SHP77 treated with DMSO at 0.1 percent for 48 hours (cell line): Measurements from ENCODE around the gene ASAP2.
"Not testable (repeated sequence)": the region's sequence is repeated elsewhere in the genome, so short reads cannot be mapped to it uniquely, and the experiment has no call there.

ENCODE experiments used
- DNase-seq: peaks from one replicate; lab custom pipeline; 2025; lab: John Stamatoyannopoulos, UW

Gene ASAP2

DNA sequence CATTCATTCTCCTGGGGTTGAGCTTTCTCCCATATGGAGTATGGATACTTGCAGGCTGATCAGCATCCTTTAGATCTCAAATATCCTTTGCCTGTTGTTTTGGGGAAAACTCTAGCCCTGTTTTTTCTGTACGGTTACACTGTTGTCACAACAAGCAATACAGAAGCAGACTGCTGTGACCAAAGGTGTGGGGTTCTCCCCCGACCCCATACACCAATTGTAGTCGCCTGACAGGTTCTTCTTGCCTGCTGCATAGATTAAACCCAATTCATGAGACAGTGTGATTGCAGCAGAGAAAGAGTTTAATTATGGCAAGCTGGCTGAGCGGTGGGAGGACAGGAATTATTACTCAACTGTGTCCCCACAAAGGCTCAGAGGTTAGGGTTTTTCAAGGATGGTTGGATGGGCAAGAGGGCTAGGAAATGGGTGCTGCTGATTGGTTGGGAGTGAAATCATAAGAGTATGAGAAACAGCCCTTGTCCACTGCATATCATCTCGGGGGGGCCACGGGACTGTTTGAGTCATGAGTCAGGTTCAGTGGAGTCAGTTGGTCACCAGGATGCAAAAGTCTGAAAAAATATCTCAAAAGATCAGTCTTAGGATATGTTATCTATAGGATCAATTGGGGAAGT, 176.1 kb downstream of the ASAP2 start:
- DNase-seq: no peak

- no peak for DNase-seq
Measured at GRCh38 chr2:9384521-9384920, 177.9 kb downstream of the ASAP2 start.

DNA sequence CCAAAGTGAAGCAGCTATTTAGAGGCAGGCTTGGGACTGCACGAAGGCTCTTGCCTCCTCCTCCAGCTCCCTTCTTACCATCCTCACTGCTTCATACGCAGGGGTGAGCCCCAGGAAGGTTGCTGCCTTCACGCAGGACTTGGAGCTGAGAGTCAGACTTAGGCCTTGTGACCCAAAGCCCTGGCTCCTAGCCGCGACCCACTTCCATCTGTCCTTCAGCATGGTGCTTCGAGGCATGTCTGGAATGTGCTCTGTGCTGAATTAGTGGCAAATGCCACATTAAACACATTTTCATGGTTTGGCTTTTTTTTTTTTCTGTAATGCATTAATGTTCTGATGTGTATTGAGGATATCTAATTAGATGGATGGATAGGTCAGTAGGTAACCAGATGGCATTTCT, 179.2 kb downstream of the ASAP2 start:
- no peak for DNase-seq

DNA sequence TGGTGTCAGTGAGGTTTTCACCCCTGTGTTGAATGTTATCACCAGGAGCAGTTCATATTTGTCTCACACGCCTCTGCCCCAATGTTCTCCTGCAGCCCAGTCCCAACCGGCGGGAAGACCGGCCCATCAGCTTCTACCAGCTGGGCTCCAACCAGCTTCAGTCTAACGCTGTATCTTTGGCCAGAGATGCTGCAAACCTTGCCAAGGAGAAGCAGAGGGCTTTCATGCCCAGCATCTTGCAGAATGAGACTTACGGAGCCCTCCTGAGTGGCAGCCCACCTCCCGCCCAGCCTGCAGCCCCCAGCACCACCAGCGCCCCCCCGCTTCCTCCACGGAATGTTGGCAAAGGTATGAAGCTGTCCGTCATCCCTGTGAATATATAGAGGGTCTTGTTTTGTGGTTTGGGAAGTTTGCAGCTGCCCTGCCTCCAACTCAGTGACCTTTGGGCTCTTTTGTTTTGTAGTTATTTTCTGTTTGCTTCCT, 181.6 kb downstream of the ASAP2 start:
- DNase-seq: no peak

GRCh38 chr2:9388950-9389911, 182.6 kb downstream of the ASAP2 start:
- no peak for DNase-seq

- no peak for DNase-seq
Measured at GRCh38 chr2:9390151-9390850, 183.7 kb downstream of the ASAP2 start.

DNA sequence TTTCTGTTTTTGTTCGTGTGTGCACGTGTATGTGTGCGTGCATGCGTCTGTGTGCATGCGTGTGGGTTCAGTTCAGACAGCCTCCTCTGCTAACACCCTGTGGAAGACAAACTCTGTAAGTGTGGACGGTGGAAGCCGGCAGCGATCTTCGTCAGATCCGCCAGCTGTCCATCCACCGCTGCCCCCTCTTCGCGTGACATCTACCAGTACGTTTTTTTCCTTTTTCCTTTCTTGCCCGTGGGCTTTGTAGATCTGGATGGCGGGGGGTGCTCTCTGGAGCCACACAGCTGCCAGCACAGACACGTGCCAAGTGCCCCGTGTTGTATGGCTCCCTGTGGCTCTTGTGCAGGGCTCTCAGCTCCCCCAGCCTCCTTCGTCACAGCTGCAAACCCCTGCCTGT, 184.4 kb downstream of the ASAP2 start:
- DNase-seq: no peak

DNA sequence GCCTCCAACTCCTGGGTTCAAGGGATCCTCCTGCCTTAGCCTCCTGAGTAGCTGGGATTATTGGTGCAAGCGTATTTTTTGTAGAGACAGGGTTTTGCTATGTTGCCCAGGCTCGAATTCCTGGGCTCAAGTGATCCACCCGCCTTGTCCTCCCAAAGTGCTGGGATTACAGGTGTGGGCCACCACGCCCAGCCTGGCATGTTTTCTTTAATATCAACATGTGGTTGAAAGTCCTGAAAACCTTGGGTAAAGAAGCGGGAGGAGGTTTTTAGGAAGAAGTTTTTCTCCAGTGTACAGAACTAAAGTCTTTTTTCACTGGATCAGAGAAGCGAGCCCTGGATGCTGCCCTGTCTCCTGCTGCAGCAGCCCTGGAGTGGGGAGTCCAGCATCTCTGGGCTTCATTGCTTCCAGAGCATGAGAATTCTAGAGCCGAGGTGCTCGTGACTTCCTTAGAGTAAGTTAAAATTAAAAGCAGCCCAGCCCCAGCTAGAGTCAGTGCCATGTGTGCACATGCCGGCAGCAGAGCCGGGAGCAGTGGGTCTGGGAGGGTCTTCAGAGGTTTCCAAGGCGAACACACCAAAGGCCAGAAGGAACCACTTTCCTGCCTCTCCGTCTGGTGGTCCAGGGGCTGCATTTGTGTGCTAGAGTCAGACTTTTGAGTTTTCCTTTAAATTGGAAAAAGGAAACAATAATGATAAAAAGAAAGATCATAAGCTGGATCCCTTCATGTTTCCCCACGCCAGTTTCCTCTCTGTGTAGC, 185.5 kb downstream of the ASAP2 start:
- no peak for DNase-seq

- DNase-seq: no peak
Measured at GRCh38 chr2:9392898-9393765, 186.5 kb downstream of the ASAP2 start.

DNA sequence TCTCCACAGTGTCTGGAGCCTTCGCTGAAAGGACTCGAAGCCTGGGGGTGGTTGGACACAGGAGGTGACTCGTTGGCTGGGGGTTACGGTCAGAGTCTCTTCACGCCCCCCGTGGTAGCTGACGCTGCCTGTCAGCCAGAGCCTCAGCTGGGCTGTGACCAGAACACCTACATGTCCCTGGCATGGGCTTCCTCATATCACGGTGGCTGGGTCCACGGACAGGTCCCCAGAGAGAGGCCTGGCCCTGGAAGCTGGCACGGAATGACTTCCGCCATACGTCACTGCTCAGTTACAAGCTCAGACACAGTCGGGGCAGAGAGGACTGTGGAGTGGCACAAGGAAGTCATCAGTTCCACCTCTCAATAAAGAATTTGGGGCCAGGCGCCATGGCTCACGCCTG, 188.2 kb downstream of the ASAP2 start:
- no peak for DNase-seq

GRCh38 chr2:9397201-9397600, 190.6 kb downstream of the ASAP2 start:
- no peak for DNase-seq

GRCh38 chr2:9398251-9398650, 191.6 kb downstream of the ASAP2 start:
- DNase-seq: not testable (repeated sequence)

GRCh38 chr2:9398881-9399780, 192.5 kb downstream of the ASAP2 start:
- DNase-seq: no peak

GRCh38 chr2:9400268-9401058, 193.9 kb downstream of the ASAP2 start:
- DNase-seq: no peak

DNA sequence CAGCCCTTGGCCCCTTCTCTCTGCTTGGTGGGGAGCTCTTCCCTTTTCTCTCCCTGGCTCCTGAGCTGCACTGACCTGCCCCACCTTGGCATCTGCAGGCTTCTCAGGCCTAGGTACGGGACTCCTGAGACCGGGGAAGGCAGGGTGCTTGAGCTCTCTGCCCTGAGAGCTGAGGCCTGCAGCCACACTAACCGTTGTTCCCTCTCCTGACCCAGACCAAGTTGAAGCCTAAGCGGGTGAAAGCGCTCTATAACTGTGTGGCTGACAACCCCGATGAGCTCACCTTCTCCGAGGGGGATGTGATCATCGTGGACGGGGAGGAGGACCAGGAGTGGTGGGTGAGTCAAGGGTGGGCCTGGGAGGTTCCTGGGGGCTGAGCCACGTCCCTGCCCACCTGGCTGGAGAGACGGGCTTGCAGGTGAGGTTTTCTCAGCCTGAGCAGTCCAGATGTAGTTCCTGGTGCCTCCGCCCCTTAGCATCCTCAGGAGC, 194.5 kb downstream of the ASAP2 start:
- no peak for DNase-seq

GRCh38 chr2:9401646-9402371, 195.2 kb downstream of the ASAP2 start:
- no peak for DNase-seq

- DNase-seq: no peak
Measured at GRCh38 chr2:9403924-9404323, 197.3 kb downstream of the ASAP2 start.

- DNase-seq: no peak
Measured at GRCh38 chr2:9404451-9404850, 197.8 kb downstream of the ASAP2 start.
